ENCODE data around the gene TNRC6C. TPM values are rescaled to one million over a fixed set of nuclear protein-coding genes. Genes with fewer than 3 reads are reported as not detected.

The TNRC6C gene
- total and polyA plus RNA-seq, 9 of the 15 experiments (the other 6 are each of a cell fraction or from before 2014, with no cell fraction given): 0.20 to 4.9 (median 2.3) TPM

- no peaks in the 10 kb centered on the region for H3K79me2 ChIP-seq (ENCODE audit: control insufficient read depth, insufficient read depth, low read length)
- no peaks in the 10 kb centered on the region for H4K20me1 ChIP-seq (replicated peaks; ENCODE audit: control insufficient read depth, insufficient read depth, low read length)
- no TSS peak for BruUV-seq (replicated peaks)
- no peaks in the 10 kb centered on the region for H3K9me3 ChIP-seq (replicated peaks; ENCODE audit: control insufficient read depth, insufficient read depth, low read depth, low read length)
- no peaks in the 10 kb centered on the region for H3K27me3 ChIP-seq (ENCODE audit: control insufficient read depth in 2 of 2, insufficient read depth in 2 of 2, low read length in 2 of 2)
- no peak overlapping the region for H3K4me3 ChIP-seq
- no peak overlapping the region for H3K27ac ChIP-seq (ENCODE audit: extremely low read depth, low read depth, low read length)
- POLR2A ChIA-PET: no interaction called here
- peaks cover 6 to 7% of the 10 kb centered on the region in 2 experiments; a peak in 4 of 5 replicates for H3K4me1 ChIP-seq (replicated peaks in 1 of 2; ENCODE audit: control insufficient read depth in 2 of 2, insufficient read depth in 2 of 2, low read length in 2 of 2)
- CTCF ChIA-PET (ENCODE audit: low intra/inter-chr PET ratio): no interaction called here
- H3K9me1 ChIP-seq (ENCODE audit: control insufficient read depth, insufficient read depth, low read length): no peaks in the 10 kb centered on the region
- WGBS (ENCODE audit: insufficient coverage, low coverage, missing lambda C conversion rate): 74% methylated on average over 6 of the region's 6 CpGs
- TF ChIP-seq NEUROD1 (IDR thresholded peaks at IDR 0.05; ENCODE audit: borderline replicate concordance, low read depth, low read length, partially characterized antibody) (no peak), ZNF316 (IDR thresholded peaks at IDR 0.05) (0 out of 2 replicates have a peak, but pooled peaks have one; percentile 21), C11orf30 (IDR thresholded peaks at IDR 0.05; ENCODE audit: low read depth) (0 out of 2 replicates have a peak, but pooled peaks have one; percentile 13)
- no peak for DNase-seq (ENCODE audit: extremely low read depth in 1 of 4, low spot score in 3 of 4)
- ATAC-seq: no peak
- in situ Hi-C loops (cut with MboI): no loop called here
- no peak overlapping the region for H3K4me2 ChIP-seq (ENCODE audit: insufficient read depth, low read length)
- no peak for FAIRE-seq
- H3K9ac ChIP-seq (ENCODE audit: insufficient read depth in 1 of 2, low read depth in 2 of 2, low read length in 2 of 2): no peak overlapping the region; a peak in 1 of 4 replicates
- intact Hi-C loops (cut with micrococcal nuclease): no loop called here
- no peak overlapping the region for H2AFZ ChIP-seq (ENCODE audit: low read depth, low read length)
- H3K36me3 ChIP-seq (ENCODE audit: control insufficient read depth, insufficient read depth, low read length): peaks cover 5% of the 10 kb centered on the region; the same call in 1 of the 3 replicates
Observed at GRCh38 chr17:78041386-78042179, 83.1 kb downstream of the TNRC6C start.

- H4K20me1 ChIP-seq (replicated peaks; ENCODE audit: control insufficient read depth, insufficient read depth, low read length): no peaks in the 10 kb centered on the region
- H3K9me3 ChIP-seq (replicated peaks; ENCODE audit: control insufficient read depth, insufficient read depth, low read depth, low read length): no peaks in the 10 kb centered on the region
- in situ Hi-C loops (cut with MboI): no loop called here
- H3K9me1 ChIP-seq (ENCODE audit: control insufficient read depth, insufficient read depth, low read length): no peaks in the 10 kb centered on the region
- H3K9ac ChIP-seq (ENCODE audit: insufficient read depth in 1 of 2, low read depth in 2 of 2, low read length in 2 of 2): no peak overlapping the region
- intact Hi-C loops (cut with micrococcal nuclease): no loop called here
- H3K79me2 ChIP-seq (ENCODE audit: control insufficient read depth, insufficient read depth, low read length): no peaks in the 10 kb centered on the region
- POLR2A ChIA-PET: no interaction called here
- H3K4me2 ChIP-seq (ENCODE audit: insufficient read depth, low read length): no peak overlapping the region
- WGBS (ENCODE audit: insufficient coverage, low coverage, missing lambda C conversion rate): 57% methylated on average over 5 of the region's 5 CpGs
- CTCF ChIA-PET (ENCODE audit: low intra/inter-chr PET ratio): no interaction called here
- TF ChIP-seq WHSC1 (IDR thresholded peaks at IDR 0.05; ENCODE audit: low read length): no peak
- 0 out of 4 replicates have a peak, but pooled peaks of 1 of the 2 experiments have one; percentile 31 for TF ChIP-seq HDAC1 (IDR thresholded peaks at IDR 0.05)
- TF ChIP-seq ZNF398 (CRISPR knock-in tag; IDR thresholded peaks at IDR 0.05): no peak
- no peak for TF ChIP-seq CXXC5 (CRISPR knock-in tag; IDR thresholded peaks at IDR 0.05)
- TF ChIP-seq ZNF431 (CRISPR knock-in tag; IDR thresholded peaks at IDR 0.05): no peak
- H3K27ac ChIP-seq (ENCODE audit: extremely low read depth, low read depth, low read length): no peak overlapping the region
- FAIRE-seq (no peak), ATAC-seq (no peak), DNase-seq (ENCODE audit: extremely low read depth in 1 of 4, low spot score in 3 of 4) (no peak)
- no peak overlapping the region for H3K4me3 ChIP-seq
- H3K27me3 ChIP-seq (ENCODE audit: control insufficient read depth in 2 of 2, insufficient read depth in 2 of 2, low read length in 2 of 2): no peaks in the 10 kb centered on the region
- no peaks in the 10 kb centered on the region; the same call in 2 of the 3 replicates for H3K36me3 ChIP-seq (ENCODE audit: control insufficient read depth, insufficient read depth, low read length)
- no TSS peak for BruUV-seq (replicated peaks)
- H2AFZ ChIP-seq (ENCODE audit: low read depth, low read length): no peak overlapping the region
- peaks cover 5 to 11% of the 10 kb centered on the region in 2 experiments; a peak in 4 of 5 replicates for H3K4me1 ChIP-seq (replicated peaks in 1 of 2; ENCODE audit: control insufficient read depth in 2 of 2, insufficient read depth in 2 of 2, low read length in 2 of 2)
Observed at GRCh38 chr17:78042542-78042941, 84.0 kb downstream of the TNRC6C start.
